Prostate gland (tissue), 2 donors: ENCODE data around the gene FBXL2.

Experiments
- POLR2A ChIP-seq: fragments of 450-650 bp; IDR thresholded peaks from one replicate; pipeline ENCODE4 v1.6.1; 2016; ENCODE audit warnings: antibody characterized with exemption, mild to moderate bottlenecking
- POLR2AphosphoS5 ChIP-seq: sonication (generic); formaldehyde crosslinking; IDR thresholded peaks from one replicate; pipeline ENCODE4 v1.6.1; 2017; ENCODE audit warnings: antibody characterized with exemption
- TF ChIP-seq, protein P1 (sequence below), 4 experiments: fragments of 200-600 bp in 2 of 4; fragments of 450-650 bp in 2 of 4; sonication (generic) in 2 of 4; IDR thresholded peaks; 1 replicate in 3 of 4; 2 replicates in 1 of 4; pipeline ENCODE4 v1.5.1; 2016 to 2019; ENCODE audit warnings: antibody characterized with exemption in 4 of 4, mild to moderate bottlenecking in 2 of 4, moderate library complexity in 2 of 4

DNA sequence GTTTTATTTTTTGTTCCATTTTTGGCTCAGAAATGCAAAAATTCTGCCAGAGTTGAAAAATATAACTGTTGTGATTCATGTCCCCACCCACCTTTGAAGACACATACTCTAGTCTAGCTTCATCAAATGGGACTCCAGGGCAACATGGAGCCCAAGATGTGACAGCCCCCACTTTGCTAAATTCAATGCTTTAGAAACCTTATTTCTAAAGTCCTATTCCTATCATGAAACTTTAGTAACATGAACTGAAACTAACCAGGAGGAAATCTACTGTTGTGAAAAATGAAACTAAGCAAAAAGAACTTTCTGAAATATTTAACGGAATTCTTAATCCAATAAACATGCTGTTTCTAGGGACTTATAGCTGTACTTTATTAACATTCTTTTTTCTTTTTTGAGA lies 142.7 kb downstream of the FBXL2 start:
- TF ChIP-seq, protein P1, sequence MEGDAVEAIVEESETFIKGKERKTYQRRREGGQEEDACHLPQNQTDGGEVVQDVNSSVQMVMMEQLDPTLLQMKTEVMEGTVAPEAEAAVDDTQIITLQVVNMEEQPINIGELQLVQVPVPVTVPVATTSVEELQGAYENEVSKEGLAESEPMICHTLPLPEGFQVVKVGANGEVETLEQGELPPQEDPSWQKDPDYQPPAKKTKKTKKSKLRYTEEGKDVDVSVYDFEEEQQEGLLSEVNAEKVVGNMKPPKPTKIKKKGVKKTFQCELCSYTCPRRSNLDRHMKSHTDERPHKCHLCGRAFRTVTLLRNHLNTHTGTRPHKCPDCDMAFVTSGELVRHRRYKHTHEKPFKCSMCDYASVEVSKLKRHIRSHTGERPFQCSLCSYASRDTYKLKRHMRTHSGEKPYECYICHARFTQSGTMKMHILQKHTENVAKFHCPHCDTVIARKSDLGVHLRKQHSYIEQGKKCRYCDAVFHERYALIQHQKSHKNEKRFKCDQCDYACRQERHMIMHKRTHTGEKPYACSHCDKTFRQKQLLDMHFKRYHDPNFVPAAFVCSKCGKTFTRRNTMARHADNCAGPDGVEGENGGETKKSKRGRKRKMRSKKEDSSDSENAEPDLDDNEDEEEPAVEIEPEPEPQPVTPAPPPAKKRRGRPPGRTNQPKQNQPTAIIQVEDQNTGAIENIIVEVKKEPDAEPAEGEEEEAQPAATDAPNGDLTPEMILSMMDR (IDR thresholded peaks at IDR 0.05), result no peak
- TF ChIP-seq POLR2AphosphoS5 (no peak), POLR2A (no peak)
